ENCODE data around the gene HAUS3. TPM values are rescaled to one million over a fixed set of nuclear protein-coding genes. Genes with fewer than 3 reads are reported as not detected.

HAUS3 gene

DNA sequence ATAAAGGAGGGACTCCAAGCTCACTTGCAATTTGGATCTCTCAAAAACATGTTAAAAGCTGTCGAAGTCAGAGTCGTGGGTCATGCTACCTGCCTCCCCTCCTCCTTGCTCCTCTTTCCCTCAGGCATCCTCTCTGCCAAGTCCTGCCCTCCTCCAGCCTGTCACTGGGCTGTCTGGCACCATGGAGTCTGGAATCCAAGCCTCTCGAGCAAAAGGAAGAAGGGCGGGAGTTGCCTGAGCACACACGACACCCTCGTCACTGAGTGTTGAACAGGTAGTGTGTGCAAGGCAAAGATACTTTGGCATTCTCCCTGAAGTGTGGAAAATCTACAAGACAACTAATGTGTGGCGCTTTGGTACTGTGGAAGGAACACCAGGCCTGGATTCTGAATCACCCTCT is 62.2 kb downstream of the HAUS3 start:
- H3K9me3 ChIP-seq (replicated peaks in 1 of 2; ENCODE audit: control insufficient read depth in 2 of 2, insufficient read depth in 1 of 2, low read depth in 1 of 2, low read length in 2 of 2): peaks cover 4 to 5% of the 10 kb centered on the region in 2 donors
- H3K4me1 ChIP-seq (ENCODE audit: control insufficient read depth in 2 of 2, insufficient read depth in 1 of 2, low read depth in 1 of 2, low read length in 2 of 2): no peaks in the 10 kb centered on the region
- H3K36me3 ChIP-seq (replicated peaks in 1 of 2; ENCODE audit: control insufficient read depth in 2 of 2, insufficient read depth in 2 of 2, low read length in 2 of 2): no peaks in the 10 kb centered on the region
- no peaks in the 10 kb centered on the region for H3K79me1 ChIP-seq (ENCODE audit: low read depth, low read length)
- H2AK5ac ChIP-seq (ENCODE audit: low read depth, low read length): no peak overlapping the region
- H2BK15ac ChIP-seq (ENCODE audit: low read length): no peak overlapping the region
- H3K4me2 ChIP-seq (ENCODE audit: insufficient read depth, low read length, poor library complexity, severe bottlenecking): no peak overlapping the region
- H2BK120ac ChIP-seq (ENCODE audit: low read depth, low read length): no peak overlapping the region
- H3K14ac ChIP-seq (ENCODE audit: low read length): no peak overlapping the region
- no peak overlapping the region for H2AFZ ChIP-seq (ENCODE audit: low read length)
- no peak overlapping the region for H2BK5ac ChIP-seq (ENCODE audit: low read length)
- H3K18ac ChIP-seq (ENCODE audit: low read length): no peak overlapping the region
- WGBS, 2 donors (ENCODE audit: extremely low coverage in 2 of 2, insufficient read length in 2 of 2, insufficient replicate concordance in 1 of 2): no CpG with 5 or more reads among the region's 7 CpGs
- no peak overlapping the region for H3K9ac ChIP-seq (ENCODE audit: low read depth, low read length, poor library complexity)
- DNase-seq (ENCODE audit: low spot score): no peak
- no peak overlapping the region for H3K4ac ChIP-seq (ENCODE audit: low read length)
- no peak overlapping the region for H3K4me3 ChIP-seq (ENCODE audit: low read length in 2 of 2)
- no peak overlapping the region for H2BK12ac ChIP-seq (ENCODE audit: low read length)
- no peak overlapping the region for H4K8ac ChIP-seq (ENCODE audit: low read depth, low read length)
- no peak overlapping the region for H3K23ac ChIP-seq (ENCODE audit: low read depth, low read length, poor library complexity)
- H4K91ac ChIP-seq (ENCODE audit: low read depth, low read length, poor library complexity): no peak overlapping the region
- no peak overlapping the region for H3K27ac ChIP-seq (replicated peaks; ENCODE audit: low read length)
- H3K27me3 ChIP-seq (ENCODE audit: control insufficient read depth in 3 of 3, insufficient read depth in 3 of 3, low read depth in 1 of 3, low read length in 3 of 3): no peaks in the 10 kb centered on the region

DNA sequence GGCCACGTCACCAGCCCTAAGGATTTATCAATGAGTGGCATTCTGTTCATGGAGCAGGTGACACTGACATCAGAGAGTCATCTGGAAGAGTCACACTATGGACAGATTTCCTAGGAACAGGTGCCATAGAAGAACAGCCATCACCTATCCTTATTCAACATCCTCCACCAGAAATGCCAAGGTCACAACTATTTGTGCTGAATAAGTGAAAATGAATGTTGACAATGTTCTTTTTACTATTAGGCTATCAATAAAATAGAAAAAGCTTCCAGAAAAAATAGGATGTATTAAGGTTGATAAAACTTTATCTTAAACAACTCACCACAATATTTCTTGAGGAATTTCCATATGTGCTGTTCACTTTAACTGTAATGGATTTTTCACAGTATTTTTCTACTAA is 62.9 kb downstream of the HAUS3 start:
- Histone ChIP-seq H3K36me3 (replicated peaks in 1 of 2; ENCODE audit: control insufficient read depth in 2 of 2, insufficient read depth in 2 of 2, low read length in 2 of 2) (no peaks in the 10 kb centered on the region), H3K79me1 (ENCODE audit: low read depth, low read length) (no peaks in the 10 kb centered on the region), H2BK5ac (ENCODE audit: low read length) (no peak overlapping the region), H3K18ac (ENCODE audit: low read length) (no peak overlapping the region), H3K14ac (ENCODE audit: low read length) (no peak overlapping the region), H3K4me1 (ENCODE audit: control insufficient read depth in 2 of 2, insufficient read depth in 1 of 2, low read depth in 1 of 2, low read length in 2 of 2) (no peaks in the 10 kb centered on the region), H2AFZ (ENCODE audit: low read length) (no peak overlapping the region), H2BK15ac (ENCODE audit: low read length) (no peak overlapping the region), H3K27ac (replicated peaks; ENCODE audit: low read length) (no peak overlapping the region), H3K27me3 (ENCODE audit: control insufficient read depth in 3 of 3, insufficient read depth in 3 of 3, low read depth in 1 of 3, low read length in 3 of 3) (no peaks in the 10 kb centered on the region), H3K9ac (ENCODE audit: low read depth, low read length, poor library complexity) (no peak overlapping the region), H4K8ac (ENCODE audit: low read depth, low read length) (no peak overlapping the region), H2AK5ac (ENCODE audit: low read depth, low read length) (no peak overlapping the region), H3K23ac (ENCODE audit: low read depth, low read length, poor library complexity) (no peak overlapping the region), H3K9me3 (replicated peaks in 1 of 2; ENCODE audit: control insufficient read depth in 2 of 2, insufficient read depth in 1 of 2, low read depth in 1 of 2, low read length in 2 of 2) (peaks cover 4 to 5% of the 10 kb centered on the region in 2 donors), H3K4me2 (ENCODE audit: insufficient read depth, low read length, poor library complexity, severe bottlenecking) (no peak overlapping the region), H2BK12ac (ENCODE audit: low read length) (no peak overlapping the region), H3K4ac (ENCODE audit: low read length) (no peak overlapping the region), H4K91ac (ENCODE audit: low read depth, low read length, poor library complexity) (no peak overlapping the region), H3K4me3 (ENCODE audit: low read length in 2 of 2) (no peak overlapping the region), H2BK120ac (ENCODE audit: low read depth, low read length) (no peak overlapping the region)
- no CpG with 5 or more reads among the region's 1 CpG for WGBS, 2 donors (ENCODE audit: extremely low coverage in 2 of 2, insufficient read length in 2 of 2, insufficient replicate concordance in 1 of 2)
- no peak for DNase-seq (ENCODE audit: low spot score)

Small RNA genes lying within 50 kb of the gene (small RNA-seq; reads per million reads assigned to genes)
- gene COX6B1P5 (ENCODE audit: insufficient read depth): not detected

Data from neuronal stem cell (in vitro differentiated cells).